MCF 10A (cell line): ENCODE results near the gene NINJ1. TPM values are rescaled to one million over a fixed set of nuclear protein-coding genes. Genes with fewer than 3 reads are reported as not detected.
"Not testable (repeated sequence)": the region's sequence is repeated elsewhere in the genome, so short reads cannot be mapped to it uniquely, and the experiment has no call there.

Source experiments
- BruUV-seq: library from RNA; stranded (reverse); fragments of 400-500 nt; replicated peaks from 2 replicates; lab custom pipeline; 2021; lab: Mats Ljungman, UMichigan
- CTCF ChIA-PET: fragments of 300-600 bp; sonication (Branson Sonifier 250); formaldehyde crosslinking; extraction: SDS; loops from one replicate; lab custom pipeline; 2021; ENCODE audit warnings: antibody characterized with exemption, inconsistent platforms; lab: Yijun Ruan, JAX
- POLR2A ChIA-PET: fragments of 300-600, 350-650 bp; sonication (Branson Sonifier 250); formaldehyde crosslinking; extraction: SDS; loops from one replicate; lab custom pipeline; 2020; ENCODE audit warnings: antibody characterized with exemption, inconsistent platforms; lab: Yijun Ruan, JAX
- DNase-seq: peaks from one replicate; pipeline ENCODE4 v3.0.0-alpha.2; 2018; ENCODE audit not compliant: unreplicated experiment
- H3K27ac Mint-ChIP-seq: one replicate; pipeline ENCODE4 v1.8.0; 2022; ENCODE audit warnings: mild to moderate bottlenecking, low read depth, mixed read lengths; ENCODE audit not compliant: unreplicated experiment
- H3K27me3 Mint-ChIP-seq: one replicate; pipeline ENCODE4 v1.8.0; 2022; ENCODE audit warnings: mixed read lengths; ENCODE audit not compliant: insufficient read depth, unreplicated experiment
- H3K36me3 Mint-ChIP-seq: one replicate; pipeline ENCODE4 v1.8.0; 2022; ENCODE audit warnings: mild to moderate bottlenecking, moderate library complexity, mixed read lengths; ENCODE audit not compliant: insufficient read depth, unreplicated experiment
- H3K4me1 Mint-ChIP-seq: one replicate; pipeline ENCODE4 v1.8.0; 2022; ENCODE audit warnings: mixed read lengths; ENCODE audit not compliant: insufficient read depth, unreplicated experiment
- H3K4me3 Mint-ChIP-seq: one replicate; pipeline ENCODE4 v1.8.0; 2022; ENCODE audit warnings: mild to moderate bottlenecking, moderate library complexity, mixed read lengths; ENCODE audit not compliant: unreplicated experiment
- H3K9me3 Mint-ChIP-seq: one replicate; pipeline ENCODE4 v1.8.0; 2022; ENCODE audit warnings: mixed read lengths; ENCODE audit not compliant: unreplicated experiment
- CTCF ChIP-seq: fragments of 200-600 bp; IDR thresholded peaks from one replicate; pipeline ENCODE4 v1.8.0; 2022; ENCODE audit warnings: antibody characterized with exemption, mild to moderate bottlenecking; ENCODE audit not compliant: unreplicated experiment
- intact Hi-C: fragments of 100-400 bp; cut with micrococcal nuclease; formaldehyde crosslinking; loops from 2 replicates; pipeline ENCODE4 v1.14.1; 2022
- total RNA-seq: library from RNA; stranded (reverse); gene quantifications from 2 replicates; pipeline ENCODE4 v1.2.3, GENCODE V29; 2022

NINJ1 gene
- total RNA-seq, 1 experiment from 2014 or later, result 64.7 TPM

- DNase-seq, result no peak
- Mint-ChIP-seq H3K27ac (peak overlapping the region; percentile 94), H3K4me3 (peak overlapping the region; percentile 45), H3K36me3 (peaks cover 50% of the 10 kb centered on the region), H3K27me3 (no peaks in the 10 kb centered on the region), H3K9me3 (no peaks in the 10 kb centered on the region), H3K4me1 (peaks cover 22% of the 10 kb centered on the region)
- no peak for TF ChIP-seq CTCF
- POLR2A ChIA-PET, result interaction anchor here (0.6 to 3.7 kb wide), 16 partner anchors 9 to 447 kb away, joined by 3 to 49 read pairs (median 4); partner anchors contain the start of genes CARD19, FAM120AOS and NINJ1
- BruUV-seq, result no TSS peak
- CTCF ChIA-PET, result interaction anchor here (0.6 to 3.7 kb wide), 10 partner anchors 11 to 532 kb away, joined by 3 to 26 read pairs (median 4); no protein-coding TSS in a partner anchor
- intact Hi-C loops, result no loop called here
Measured at GRCh38 chr9:93119703-93119952, 14.4 kb downstream of the NINJ1 start.

- Mint-ChIP-seq H3K36me3 (peaks cover 45% of the 10 kb centered on the region), H3K27me3 (no peaks in the 10 kb centered on the region), H3K9me3 (no peaks in the 10 kb centered on the region), H3K27ac (peak overlapping the region; percentile 94), H3K4me3 (peak overlapping the region; percentile 45), H3K4me1 (peaks cover 22% of the 10 kb centered on the region)
- POLR2A ChIA-PET, result interaction anchor here (0.9 to 3.7 kb wide), 12 partner anchors 8 to 447 kb away, joined by 3 to 49 read pairs (median 6); partner anchors contain the start of genes CARD19, FAM120AOS and NINJ1
- TF ChIP-seq CTCF, result no peak
- DNase-seq, result no peak
- intact Hi-C loops, result no loop called here
- CTCF ChIA-PET, result interaction anchor here (0.6 to 3.7 kb wide), 11 partner anchors 10 to 532 kb away, joined by 3 to 26 read pairs (median 4); no protein-coding TSS in a partner anchor
- BruUV-seq, result no TSS peak
Measured at GRCh38 chr9:93118863-93119702, 15.0 kb downstream of the NINJ1 start.

- CTCF ChIA-PET, result interaction anchor here (0.7 to 3.7 kb wide), 3 partner anchors 10 to 20 kb away, joined by 3 to 26 read pairs (median 3); no protein-coding TSS in a partner anchor
- DNase-seq, result no peak
- Mint-ChIP-seq H3K4me1 (peaks cover 22% of the 10 kb centered on the region), H3K36me3 (peaks cover 36% of the 10 kb centered on the region), H3K9me3 (no peaks in the 10 kb centered on the region), H3K27ac (no peak overlapping the region), H3K27me3 (no peaks in the 10 kb centered on the region), H3K4me3 (no peak overlapping the region)
- no TSS peak for BruUV-seq
- intact Hi-C loops, result no loop called here
- TF ChIP-seq CTCF, result no peak
- POLR2A ChIA-PET, result interaction anchor here (0.6 to 3.7 kb wide), 5 partner anchors 10 to 260 kb away, joined by 3 to 49 read pairs (median 9); partner anchors contain the start of genes CARD19 and NINJ1
Measured at GRCh38 chr9:93117924-93118862, 15.9 kb downstream of the NINJ1 start.

GRCh38 chr9:93117521-93117920 lies 16.5 kb downstream of the NINJ1 start:
- Mint-ChIP-seq H3K4me1 (peaks cover 22% of the 10 kb centered on the region), H3K36me3 (peaks cover 30% of the 10 kb centered on the region)
- intact Hi-C loops, BruUV-seq, H3K4me3 Mint-ChIP-seq, DNase-seq, H3K27me3 Mint-ChIP-seq, H3K27ac Mint-ChIP-seq, H3K9me3 Mint-ChIP-seq: not testable (repeated sequence)
- CTCF ChIA-PET, result interaction anchor here (3.7 kb wide), 1 partner anchor 9 kb away, joined by 26 read pairs; no protein-coding TSS in a partner anchor
- POLR2A ChIA-PET, result interaction anchor here (3.7 kb wide), 1 partner anchor 16 kb away, joined by 49 read pairs; the partner anchor contains the start of gene NINJ1
